ENCODE measurements around the gene GRIN3A.

DNA sequence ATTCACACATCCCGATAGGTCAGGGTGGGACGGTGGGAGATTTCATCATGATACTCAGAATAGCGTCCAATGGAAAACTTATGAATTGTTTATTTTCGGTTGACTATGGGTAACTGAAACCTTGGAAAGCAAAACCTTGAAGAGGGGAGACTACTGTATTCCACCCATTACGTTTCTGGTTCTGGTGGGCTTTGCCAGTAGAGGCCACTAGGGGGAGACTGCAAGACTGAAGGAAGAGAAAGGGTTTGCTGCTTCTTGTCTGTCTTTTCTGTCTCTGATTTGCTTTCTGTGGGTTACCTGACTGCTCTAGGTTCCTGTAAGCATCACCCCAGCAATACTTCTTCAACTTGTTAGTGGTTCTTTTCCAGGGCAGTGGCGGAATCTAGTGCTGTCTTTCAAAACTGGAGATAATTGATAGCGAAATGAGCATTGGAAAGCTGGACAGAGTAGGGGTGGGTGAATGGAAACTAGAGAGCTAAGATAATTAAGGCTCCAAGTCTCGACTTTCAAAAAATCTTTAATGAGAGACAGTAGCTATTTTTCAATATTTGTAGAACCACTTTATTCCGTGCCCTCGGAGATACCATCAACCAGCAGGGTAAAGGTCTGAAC is 27.0 kb downstream of the GRIN3A start:
- TF ChIP-seq POLR2A (IDR thresholded peaks at IDR 0.05; ENCODE audit: low read length) = no peak
- TF ChIP-seq GATA1 (IDR thresholded peaks at IDR 0.05; ENCODE audit: low read depth, low read length) = no peak

All from erythroblast (primary cell).